Measurements from ENCODE around the gene FHDC1.

DNA sequence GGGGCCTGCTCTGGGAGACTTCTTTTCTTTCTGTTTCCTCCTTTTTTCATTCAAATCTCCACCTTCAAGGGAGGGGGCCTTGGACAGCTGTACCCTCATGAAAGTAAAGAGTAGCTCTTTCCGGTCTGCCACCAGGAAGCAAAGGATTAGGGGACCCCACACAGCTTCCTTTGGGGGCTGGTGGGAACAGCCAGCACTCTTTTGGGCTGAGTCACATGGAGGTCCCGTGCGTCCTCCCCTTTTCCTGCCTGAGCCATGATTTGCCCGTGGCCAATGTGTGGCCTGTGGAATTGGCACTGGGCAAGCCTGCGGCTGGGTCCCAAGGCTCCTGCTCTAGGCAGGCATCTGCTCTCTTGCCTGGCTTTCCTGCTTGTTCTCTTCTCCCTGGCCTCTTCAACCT, 65.5 kb downstream of the FHDC1 start:
- TF ChIP-seq, protein P1, sequence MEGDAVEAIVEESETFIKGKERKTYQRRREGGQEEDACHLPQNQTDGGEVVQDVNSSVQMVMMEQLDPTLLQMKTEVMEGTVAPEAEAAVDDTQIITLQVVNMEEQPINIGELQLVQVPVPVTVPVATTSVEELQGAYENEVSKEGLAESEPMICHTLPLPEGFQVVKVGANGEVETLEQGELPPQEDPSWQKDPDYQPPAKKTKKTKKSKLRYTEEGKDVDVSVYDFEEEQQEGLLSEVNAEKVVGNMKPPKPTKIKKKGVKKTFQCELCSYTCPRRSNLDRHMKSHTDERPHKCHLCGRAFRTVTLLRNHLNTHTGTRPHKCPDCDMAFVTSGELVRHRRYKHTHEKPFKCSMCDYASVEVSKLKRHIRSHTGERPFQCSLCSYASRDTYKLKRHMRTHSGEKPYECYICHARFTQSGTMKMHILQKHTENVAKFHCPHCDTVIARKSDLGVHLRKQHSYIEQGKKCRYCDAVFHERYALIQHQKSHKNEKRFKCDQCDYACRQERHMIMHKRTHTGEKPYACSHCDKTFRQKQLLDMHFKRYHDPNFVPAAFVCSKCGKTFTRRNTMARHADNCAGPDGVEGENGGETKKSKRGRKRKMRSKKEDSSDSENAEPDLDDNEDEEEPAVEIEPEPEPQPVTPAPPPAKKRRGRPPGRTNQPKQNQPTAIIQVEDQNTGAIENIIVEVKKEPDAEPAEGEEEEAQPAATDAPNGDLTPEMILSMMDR (IDR thresholded peaks at IDR 0.05), result no peak
- TF ChIP-seq EP300 (IDR thresholded peaks at IDR 0.05; ENCODE audit: low read depth), result no peak

Measured in transverse colon (tissue), 3 donors.